ENCODE measurements around the gene CORO6.

- TF ChIP-seq, protein P1, sequence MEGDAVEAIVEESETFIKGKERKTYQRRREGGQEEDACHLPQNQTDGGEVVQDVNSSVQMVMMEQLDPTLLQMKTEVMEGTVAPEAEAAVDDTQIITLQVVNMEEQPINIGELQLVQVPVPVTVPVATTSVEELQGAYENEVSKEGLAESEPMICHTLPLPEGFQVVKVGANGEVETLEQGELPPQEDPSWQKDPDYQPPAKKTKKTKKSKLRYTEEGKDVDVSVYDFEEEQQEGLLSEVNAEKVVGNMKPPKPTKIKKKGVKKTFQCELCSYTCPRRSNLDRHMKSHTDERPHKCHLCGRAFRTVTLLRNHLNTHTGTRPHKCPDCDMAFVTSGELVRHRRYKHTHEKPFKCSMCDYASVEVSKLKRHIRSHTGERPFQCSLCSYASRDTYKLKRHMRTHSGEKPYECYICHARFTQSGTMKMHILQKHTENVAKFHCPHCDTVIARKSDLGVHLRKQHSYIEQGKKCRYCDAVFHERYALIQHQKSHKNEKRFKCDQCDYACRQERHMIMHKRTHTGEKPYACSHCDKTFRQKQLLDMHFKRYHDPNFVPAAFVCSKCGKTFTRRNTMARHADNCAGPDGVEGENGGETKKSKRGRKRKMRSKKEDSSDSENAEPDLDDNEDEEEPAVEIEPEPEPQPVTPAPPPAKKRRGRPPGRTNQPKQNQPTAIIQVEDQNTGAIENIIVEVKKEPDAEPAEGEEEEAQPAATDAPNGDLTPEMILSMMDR (IDR thresholded peaks at IDR 0.05): no peak
- TF ChIP-seq EP300 (IDR thresholded peaks at IDR 0.05) (no peak), POLR2A (IDR thresholded peaks at IDR 0.05) (no peak)
These were observed 553 bp upstream of the CORO6 start for GRCh38 chr17:29623283-29623647.
